HL-60 (cell line): ENCODE data around the gene GLB1L.

Source experiments
- GABPA ChIP-seq: IDR thresholded peaks from 2 replicates; pipeline ENCODE4 v1.6.1; 2012; ENCODE audit warnings: low read depth
- TF ChIP-seq, protein P1 (sequence below): IDR thresholded peaks from one replicate; pipeline ENCODE4 v1.5.1; 2011; ENCODE audit warnings: low read length, control low read depth, inconsistent platforms; ENCODE audit not compliant: insufficient read depth

DNA sequence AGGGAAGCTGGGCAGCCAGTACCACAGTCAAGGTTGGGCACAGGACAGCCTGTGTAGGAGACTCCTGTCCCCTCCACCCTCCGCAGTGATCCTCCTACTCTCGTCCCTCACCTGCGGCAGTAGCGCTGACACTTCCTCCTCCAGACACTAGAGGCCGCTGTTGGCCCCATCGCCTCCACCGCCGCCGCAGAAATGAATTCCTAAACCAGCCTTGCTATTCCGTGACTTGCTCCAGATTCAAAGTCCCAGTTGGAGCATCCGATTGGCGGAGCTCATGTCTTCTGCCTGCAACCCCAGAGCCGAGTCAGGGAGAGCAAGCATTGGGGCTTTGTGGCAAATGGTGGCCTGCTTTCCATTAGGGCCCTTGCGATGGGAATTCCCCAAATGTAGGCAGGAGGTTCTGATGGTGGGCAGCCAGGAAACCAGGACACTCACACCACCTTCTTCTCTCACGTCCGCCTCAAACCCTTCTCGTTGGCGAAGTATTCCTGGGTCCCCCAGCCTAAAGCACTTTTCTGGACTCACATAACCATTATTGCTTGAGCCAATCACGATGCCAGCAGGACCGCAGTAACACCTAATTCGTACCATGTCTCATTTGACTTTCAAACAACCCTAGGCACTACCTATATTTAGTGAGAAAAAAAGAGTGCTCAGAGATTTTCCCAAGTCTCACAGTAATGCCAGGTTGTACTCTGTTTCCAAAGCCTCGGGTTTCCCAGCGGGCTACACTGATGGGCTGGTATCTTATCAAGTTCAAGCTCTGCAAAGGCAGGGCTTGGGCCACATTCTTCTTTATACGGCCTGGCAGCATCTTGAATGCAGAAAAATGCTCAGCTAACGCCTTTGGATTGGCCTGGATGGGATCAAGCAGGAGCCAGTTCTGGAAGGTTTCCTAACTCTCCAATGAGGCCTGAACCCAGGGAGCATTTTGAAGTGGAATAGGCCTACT is 32.7 kb upstream of the GLB1L start:
- TF ChIP-seq, protein P1, sequence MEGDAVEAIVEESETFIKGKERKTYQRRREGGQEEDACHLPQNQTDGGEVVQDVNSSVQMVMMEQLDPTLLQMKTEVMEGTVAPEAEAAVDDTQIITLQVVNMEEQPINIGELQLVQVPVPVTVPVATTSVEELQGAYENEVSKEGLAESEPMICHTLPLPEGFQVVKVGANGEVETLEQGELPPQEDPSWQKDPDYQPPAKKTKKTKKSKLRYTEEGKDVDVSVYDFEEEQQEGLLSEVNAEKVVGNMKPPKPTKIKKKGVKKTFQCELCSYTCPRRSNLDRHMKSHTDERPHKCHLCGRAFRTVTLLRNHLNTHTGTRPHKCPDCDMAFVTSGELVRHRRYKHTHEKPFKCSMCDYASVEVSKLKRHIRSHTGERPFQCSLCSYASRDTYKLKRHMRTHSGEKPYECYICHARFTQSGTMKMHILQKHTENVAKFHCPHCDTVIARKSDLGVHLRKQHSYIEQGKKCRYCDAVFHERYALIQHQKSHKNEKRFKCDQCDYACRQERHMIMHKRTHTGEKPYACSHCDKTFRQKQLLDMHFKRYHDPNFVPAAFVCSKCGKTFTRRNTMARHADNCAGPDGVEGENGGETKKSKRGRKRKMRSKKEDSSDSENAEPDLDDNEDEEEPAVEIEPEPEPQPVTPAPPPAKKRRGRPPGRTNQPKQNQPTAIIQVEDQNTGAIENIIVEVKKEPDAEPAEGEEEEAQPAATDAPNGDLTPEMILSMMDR: peak; percentile 97
- TF ChIP-seq GABPA: no peak
